Adrenal gland (tissue), 12 donors: ENCODE data around the gene SASS6. TPM values are rescaled to one million over a fixed set of nuclear protein-coding genes. Genes with fewer than 3 reads are reported as not detected.

ENCODE experiments used
- DNase-seq, 7 donors: peaks; one replicate each; pipeline ENCODE4 v3.0.0-alpha.2; 2019 to 2020
- H3K27ac ChIP-seq, 5 donors: fragments of 200-600 bp; sonication (generic) in 4 of 5; 1 replicate in 3 of 5; 2 replicates in 2 of 5; pipeline versions ENCODE4 v1.5.1 to v1.8.0; 2016 to 2020; ENCODE audit warnings: mild to moderate bottlenecking in 1 of 5
- H3K27me3 ChIP-seq: fragments of 200-600 bp; 2 replicates; pipeline ENCODE4 v1.8.0; 2021
- H3K36me3 ChIP-seq, 2 donors: fragments of 200-600 bp; replicated peaks in 1 of 2; 1 replicate in 1 of 2; 2 replicates in 1 of 2; pipeline versions ENCODE4 v1.5.1 to v1.8.0; 2018 to 2022
- H3K4me1 ChIP-seq, 2 donors: fragments of 200-600 bp; replicated peaks in 1 of 2; 1 replicate in 1 of 2; 2 replicates in 1 of 2; pipeline versions ENCODE4 v1.5.1 to v1.8.0; 2018 to 2021
- H3K4me3 ChIP-seq, 4 donors: fragments of 200-600 bp; sonication (generic) in 3 of 4; one replicate each; pipeline ENCODE4 v1.5.1; 2016 to 2018
- H3K9me3 ChIP-seq, 3 donors: fragments of 200-600 bp; sonication (generic) in 1 of 3; replicated peaks in 1 of 3; 1 replicate in 2 of 3; 2 replicates in 1 of 3; pipeline versions ENCODE4 v1.5.1 to v1.8.0; 2016 to 2021
- CTCF ChIP-seq, 6 experiments: fragments of 450-650 bp in 4 of 6; fragments of 200-600 bp in 2 of 6; sonication (generic) in 1 of 6; IDR thresholded peaks; 1 replicate in 5 of 6; 2 replicates in 1 of 6; pipeline versions ENCODE4 v1.5.1 to v1.8.0; 2016 to 2021; ENCODE audit warnings: antibody characterized with exemption in 6 of 6, mild to moderate bottlenecking in 2 of 6, moderate library complexity in 1 of 6
- POLR2A ChIP-seq, 2 donors: fragments of 450-650 bp; IDR thresholded peaks; one replicate each; pipeline ENCODE4 v1.6.1; 2017; ENCODE audit warnings: antibody characterized with exemption in 2 of 2, mild to moderate bottlenecking in 2 of 2, moderate library complexity in 1 of 2
- WGBS, 4 donors: extraction: QIAGEN DNeasy Blood & Tissue Kit in 2 of 4; methylation state at CpG; one replicate each; pipeline versions ENCODE4 v1.1.5 to v1.1.7; 2013 to 2017; 5-methylcytosine and 5-hydroxymethylcytosine counted together
- intact Hi-C, 2 donors: fragments of 100-400 bp; cut with DNase I; formaldehyde crosslinking; loops; one replicate each; pipeline versions ENCODE4 v1.14.1 to v1.15.0; 2022 to 2023
- polyA plus RNA-seq, 3 donors: library from polyadenylated mRNA; stranded (reverse); fragments of 200-250 nt in 2 of 3; fragments of 350-450 nt in 1 of 3; fragmentation: Illumina TruSeq in 1 of 3; extraction: RNeasy Lipid Tissue Mini Kit (QIAGEN cat#74804) in 1 of 3; gene quantifications; one replicate each; pipeline ENCODE4 v1.2.3, GENCODE V29; 2013 to 2014
- total RNA-seq, 9 donors: library from RNA; depleted of rRNA in 4 of 9; stranded (reverse); fragments of >200 nt in 4 of 9; fragments of 120-200 nt in 1 of 9; fragmentation: NEBNext Ultra II Directional in 1 of 9; extraction: Animal tissue kit (Norgen Biotek cat#: 25700) in 1 of 9; gene quantifications; one replicate each; pipeline versions ENCODE4 v1.1.0 to v1.2.4, GENCODE V29; 2013 to 2023
- donor health status: healthy with polysubstance abuse.
- donor health status: Bipolar disorder and iron deficiency.
- donor health status: DM: yes; HTN: yes; CAD: no.
- donor health status: DM: no; HTN: no; CAD: no.
- donor health status: DM: no; HTN: no; CAD: no.
- donor health status: DM: yes; HTN: yes; CAD: no.

Gene SASS6
- total and polyA plus RNA-seq, 12 donors = 1.1 to 4.5 (median 3.0) TPM

GRCh38 chr1:100122177-100122576 is 10.6 kb downstream of the SASS6 start:
- Histone ChIP-seq H3K4me3 (no peak overlapping the region), H3K4me1 (no peaks in the 10 kb centered on the region), H3K27ac (no peak overlapping the region), H3K36me3 (no peaks in the 10 kb centered on the region), H3K27me3 (no peaks in the 10 kb centered on the region), H3K9me3 (no peaks in the 10 kb centered on the region)
- intact Hi-C loops = no loop called here
- DNase-seq = no peak
- TF ChIP-seq CTCF (IDR thresholded peaks at IDR 0.05) (no peak), POLR2A (IDR thresholded peaks at IDR 0.05) (no peak)
- 83 to 97% (median 86%) methylated on average over 1 of the region's 1 CpG for WGBS, 4 donors

GRCh38 chr1:100115524-100115923 is 17.2 kb downstream of the SASS6 start:
- WGBS, 4 donors = 96 to 98% (median 97%) methylated on average over 4 of the region's 4 CpGs
- no peak for DNase-seq
- H3K9me3 ChIP-seq = no peaks in the 10 kb centered on the region
- H3K27me3 ChIP-seq = no peaks in the 10 kb centered on the region
- intact Hi-C loops = no loop called here
- H3K4me3 ChIP-seq = no peak overlapping the region
- H3K27ac ChIP-seq = no peak overlapping the region
- H3K4me1 ChIP-seq = no peaks in the 10 kb centered on the region
- TF ChIP-seq POLR2A (IDR thresholded peaks at IDR 0.05) = no peak
- TF ChIP-seq CTCF (IDR thresholded peaks at IDR 0.05) = no peak
- H3K36me3 ChIP-seq = no peaks in the 10 kb centered on the region

GRCh38 chr1:100109554-100110066 is 23.1 kb downstream of the SASS6 start:
- no peak for DNase-seq
- intact Hi-C loops = no loop called here
- Histone ChIP-seq H3K4me1 (no peaks in the 10 kb centered on the region), H3K27me3 (no peaks in the 10 kb centered on the region), H3K27ac (no peak overlapping the region), H3K4me3 (no peak overlapping the region), H3K36me3 (no peaks in the 10 kb centered on the region), H3K9me3 (no peaks in the 10 kb centered on the region)
- no peak for TF ChIP-seq CTCF (IDR thresholded peaks at IDR 0.05)
- TF ChIP-seq POLR2A (IDR thresholded peaks at IDR 0.05) = no peak

DNA sequence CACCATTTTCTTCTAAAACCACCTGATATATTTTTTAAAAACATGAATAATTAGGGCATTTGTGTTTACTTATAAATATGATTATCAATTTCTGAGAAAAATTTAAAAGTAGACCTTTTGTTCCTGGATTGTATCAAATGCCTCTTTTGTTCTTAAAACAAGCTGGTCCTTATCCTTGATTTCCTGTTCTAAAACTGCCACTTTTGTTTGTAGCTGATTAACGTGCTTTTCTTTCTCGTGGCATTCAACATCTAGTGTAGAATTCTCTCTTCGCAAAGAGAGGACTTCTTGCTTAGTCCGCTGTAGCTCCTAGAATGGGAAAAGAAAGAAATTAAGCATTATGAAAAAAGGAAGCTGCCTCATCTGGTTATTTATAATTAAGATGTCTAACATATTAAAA is 25.0 kb downstream of the SASS6 start:
- Histone ChIP-seq H3K27ac (no peak overlapping the region), H3K4me3 (no peak overlapping the region), H3K4me1 (no peaks in the 10 kb centered on the region), H3K9me3 (no peaks in the 10 kb centered on the region), H3K36me3 (no peaks in the 10 kb centered on the region), H3K27me3 (no peaks in the 10 kb centered on the region)
- TF ChIP-seq POLR2A (IDR thresholded peaks at IDR 0.05) (no peak), CTCF (IDR thresholded peaks at IDR 0.05) (no peak)
- 82 to 93% (median 87%) methylated on average over 4 of the region's 4 CpGs for WGBS, 4 donors
- intact Hi-C loops = no loop called here
- no peak for DNase-seq
